Measurements from ENCODE around the gene AHSG. TPM values are rescaled to one million over a fixed set of nuclear protein-coding genes. Genes with fewer than 3 reads are reported as not detected.
A peak's percentile ranks its signal among the peaks of the same experiment; 100 is the strongest.

The AHSG gene
- total RNA-seq, 4 donors from 2014 or later, result 0.36 TPM; not detected in 3

- WGBS, 2 donors, result 74 to 86% methylated on average over 2 of the region's 2 CpGs
- intact Hi-C loops (cut with DNase I; ENCODE audit: low total_unique reads), result no loop called here
- DNase-seq (ENCODE audit: low spot score in 2 of 2), result no peak
- no peak for TF ChIP-seq CTCF (IDR thresholded peaks at IDR 0.05)
- TF ChIP-seq POLR2A (IDR thresholded peaks at IDR 0.05), result no peak
- no peak overlapping the region for H3K4me3 ChIP-seq (ENCODE audit: low read depth, poor library complexity, severe bottlenecking)
Observed at GRCh38 chr3:186638259-186638658, 25.4 kb downstream of the AHSG start.

GRCh38 chr3:186639778-186640472, 27.1 kb downstream of the AHSG start, which contains the start of gene FETUB:
TSS of gene FETUB (plus strand) at chr3:186640399. CDS start at chr3:186640461, 62 bp downstream.
- intact Hi-C loops (cut with DNase I; ENCODE audit: low total_unique reads), result no loop called here
- TF ChIP-seq CTCF (IDR thresholded peaks at IDR 0.05) (no peak), POLR2A (IDR thresholded peaks at IDR 0.05) (no peak)
- WGBS, 2 donors, result 44 to 53% methylated on average over 1 of the region's 1 CpG
- no peak within 1 kb of the TSS for H3K4me3 ChIP-seq (ENCODE audit: low read depth, poor library complexity, severe bottlenecking)
- no peak for DNase-seq (ENCODE audit: low spot score in 2 of 2)

- TF ChIP-seq POLR2A (IDR thresholded peaks at IDR 0.05) (no peak), CTCF (IDR thresholded peaks at IDR 0.05) (no peak)
- 32 to 33% methylated on average over 9 of the region's 9 CpGs for WGBS, 2 donors
- no peak overlapping the region for H3K4me3 ChIP-seq (ENCODE audit: low read depth, poor library complexity, severe bottlenecking)
- intact Hi-C loops (cut with DNase I; ENCODE audit: low total_unique reads), result no loop called here
- peak in 1 of 2 donors; percentile 50 for DNase-seq (ENCODE audit: low spot score in 2 of 2)
Observed at GRCh38 chr3:186640473-186640818, 27.6 kb downstream of the AHSG start.

GRCh38 chr3:186640929-186641328, 28.1 kb downstream of the AHSG start:
- no peak for TF ChIP-seq POLR2A (IDR thresholded peaks at IDR 0.05)
- intact Hi-C loops (cut with DNase I; ENCODE audit: low total_unique reads), result no loop called here
- DNase-seq (ENCODE audit: low spot score in 2 of 2), result no peak
- H3K4me3 ChIP-seq (ENCODE audit: low read depth, poor library complexity, severe bottlenecking), result no peak overlapping the region

- intact Hi-C loops (cut with DNase I; ENCODE audit: low total_unique reads), result no loop called here
- DNase-seq (ENCODE audit: low spot score in 2 of 2), result no peak
- no peak for TF ChIP-seq POLR2A (IDR thresholded peaks at IDR 0.05)
- no peak for TF ChIP-seq CTCF (IDR thresholded peaks at IDR 0.05)
- no peak overlapping the region for H3K4me3 ChIP-seq (ENCODE audit: low read depth, poor library complexity, severe bottlenecking)
- WGBS, 2 donors, result 50 to 53% methylated on average over 3 of the region's 3 CpGs
Observed at GRCh38 chr3:186642014-186642413, 29.2 kb downstream of the AHSG start.

- no peak for DNase-seq (ENCODE audit: low spot score in 2 of 2)
- no peak overlapping the region for H3K4me3 ChIP-seq (ENCODE audit: low read depth, poor library complexity, severe bottlenecking)
- intact Hi-C loops (cut with DNase I; ENCODE audit: low total_unique reads), result no loop called here
- WGBS, 2 donors, result 67 to 80% methylated on average over 1 of the region's 1 CpG
- TF ChIP-seq CTCF (IDR thresholded peaks at IDR 0.05), result no peak
- TF ChIP-seq POLR2A (IDR thresholded peaks at IDR 0.05), result no peak
Observed at GRCh38 chr3:186643493-186643892, 30.6 kb downstream of the AHSG start.
